ENCODE data around the gene ITPRIP. TPM values are rescaled to one million over a fixed set of nuclear protein-coding genes. Genes with fewer than 3 reads are reported as not detected.

The ITPRIP gene
- polyA plus RNA-seq, 1 donor (not counting 4 experiments of a cell fraction or from before 2014, with no cell fraction given) = 12.1 TPM

DNA sequence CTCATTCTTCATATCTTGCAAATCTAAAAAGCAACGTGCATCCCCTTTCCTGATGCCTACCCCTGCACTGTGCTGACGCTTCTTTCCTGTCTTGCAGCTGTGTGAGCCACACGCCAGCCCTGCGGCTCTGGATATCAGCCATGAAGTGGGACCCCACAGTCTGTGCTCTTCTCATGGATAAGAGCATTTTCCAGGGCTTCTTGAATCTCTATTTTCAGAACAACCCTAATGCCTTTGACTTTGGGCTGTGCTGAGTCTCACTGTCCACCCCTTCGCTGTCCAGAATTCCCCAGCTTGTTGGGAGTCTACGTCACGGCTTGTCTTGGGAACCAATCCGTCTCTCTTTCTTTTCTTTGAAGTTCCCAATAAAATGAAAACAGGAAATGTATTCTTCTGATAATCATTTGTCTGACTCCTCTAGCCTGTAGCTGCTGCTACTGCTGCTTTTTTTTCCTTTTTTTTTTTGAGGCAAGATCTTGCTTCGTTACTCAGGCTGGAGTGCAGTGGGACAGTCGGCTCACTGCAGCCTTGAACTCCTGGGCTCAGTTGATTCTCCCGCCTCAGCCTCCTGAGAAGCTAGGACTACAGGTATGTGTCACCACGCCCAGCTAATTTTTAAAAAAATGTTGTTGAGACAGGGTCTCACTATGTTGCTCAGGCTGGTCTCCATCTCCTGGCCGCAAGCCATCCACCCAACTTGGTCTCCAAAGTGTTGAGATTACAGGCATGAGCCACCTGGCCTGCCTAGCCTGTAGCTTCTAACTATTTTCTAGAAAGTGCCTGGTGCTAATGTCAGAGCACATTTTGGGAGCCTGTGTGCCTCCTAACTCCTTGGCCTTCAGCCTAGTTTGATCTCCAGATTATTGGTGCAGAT lies 39.0 kb downstream of the ITPRIP start:
- Histone ChIP-seq H3K9me1 (ENCODE audit: control insufficient read depth, extremely low read depth, insufficient read depth, low read length) (no peaks in the 10 kb centered on the region), H2AFZ (ENCODE audit: control insufficient read depth, low read length) (no peak overlapping the region), H3K36me3 (ENCODE audit: control insufficient read depth in 2 of 2, extremely low read depth in 1 of 2, insufficient read depth in 2 of 2, low read length in 2 of 2) (peaks cover 2 to 7% of the 10 kb centered on the region in 2 experiments), H3K27ac (ENCODE audit: control insufficient read depth, insufficient read depth, low read length) (no peak overlapping the region), H4K20me1 (ENCODE audit: control insufficient read depth, extremely low read depth, insufficient read depth, low read length) (no peaks in the 10 kb centered on the region), H3K4me3 (ENCODE audit: control insufficient read depth in 2 of 3, extremely low read depth in 1 of 3, insufficient read depth in 2 of 3, low read depth in 1 of 3, low read length in 3 of 3) (no peak overlapping the region), H3K9ac (ENCODE audit: control insufficient read depth, extremely low read depth, insufficient read depth, low read length) (no peak overlapping the region), H3K4me2 (ENCODE audit: control insufficient read depth, extremely low read depth, insufficient read depth, low read depth, low read length) (no peak overlapping the region), H3K79me2 (ENCODE audit: control insufficient read depth, insufficient read depth, low read length) (no peaks in the 10 kb centered on the region), H3K27me3 (ENCODE audit: control insufficient read depth, extremely low read depth, insufficient read depth, low read length) (no peaks in the 10 kb centered on the region), H3K4me1 (ENCODE audit: control insufficient read depth, extremely low read depth, insufficient read depth, low read length) (peaks cover 9% of the 10 kb centered on the region), H3K9me3 (ENCODE audit: control insufficient read depth, low read depth, low read length) (no peaks in the 10 kb centered on the region)
- TF ChIP-seq CTCF (optimal IDR thresholded peaks at IDR 0.05 in 1 of 3, IDR thresholded peaks at IDR 0.05 in 1 of 3, conservative IDR thresholded peaks at IDR 0.05 in 1 of 3; ENCODE audit: extremely low read depth in 1 of 3, insufficient read depth in 2 of 3, low read length in 3 of 3) (no peak), EZH2 (IDR thresholded peaks at IDR 0.05; ENCODE audit: low read length) (no peak)
- DNase-seq (ENCODE audit: low read depth, low spot score) (no peak), FAIRE-seq (no peak)
- dilution Hi-C loops (cut with MboI; ENCODE audit: extremely low pct_ligation_motif_present, low sequenced_read_pairs) = no loop called here

- no peak overlapping the region for H3K27ac ChIP-seq (ENCODE audit: control insufficient read depth, insufficient read depth, low read length)
- TF ChIP-seq CTCF (optimal IDR thresholded peaks at IDR 0.05 in 1 of 3, IDR thresholded peaks at IDR 0.05 in 1 of 3, conservative IDR thresholded peaks at IDR 0.05 in 1 of 3; ENCODE audit: extremely low read depth in 1 of 3, insufficient read depth in 2 of 3, low read length in 3 of 3) (peak; percentile 48 to 55 (median 53)), EZH2 (IDR thresholded peaks at IDR 0.05; ENCODE audit: low read length) (no peak)
- no peak overlapping the region for H2AFZ ChIP-seq (ENCODE audit: control insufficient read depth, low read length)
- no peak overlapping the region for H3K4me3 ChIP-seq (ENCODE audit: control insufficient read depth in 2 of 3, extremely low read depth in 1 of 3, insufficient read depth in 2 of 3, low read depth in 1 of 3, low read length in 3 of 3)
- no peaks in the 10 kb centered on the region for H3K9me3 ChIP-seq (ENCODE audit: control insufficient read depth, low read depth, low read length)
- FAIRE-seq (no peak), DNase-seq (ENCODE audit: low read depth, low spot score) (no peak)
- H3K9ac ChIP-seq (ENCODE audit: control insufficient read depth, extremely low read depth, insufficient read depth, low read length) = no peak overlapping the region
- H3K36me3 ChIP-seq (ENCODE audit: control insufficient read depth in 2 of 2, extremely low read depth in 1 of 2, insufficient read depth in 2 of 2, low read length in 2 of 2) = peaks cover 2 to 7% of the 10 kb centered on the region in 2 experiments
- H3K9me1 ChIP-seq (ENCODE audit: control insufficient read depth, extremely low read depth, insufficient read depth, low read length) = no peaks in the 10 kb centered on the region
- H3K4me1 ChIP-seq (ENCODE audit: control insufficient read depth, extremely low read depth, insufficient read depth, low read length) = peaks cover 13% of the 10 kb centered on the region
- no peaks in the 10 kb centered on the region for H4K20me1 ChIP-seq (ENCODE audit: control insufficient read depth, extremely low read depth, insufficient read depth, low read length)
- no peaks in the 10 kb centered on the region for H3K27me3 ChIP-seq (ENCODE audit: control insufficient read depth, extremely low read depth, insufficient read depth, low read length)
- H3K4me2 ChIP-seq (ENCODE audit: control insufficient read depth, extremely low read depth, insufficient read depth, low read depth, low read length) = no peak overlapping the region
- dilution Hi-C loops (cut with MboI; ENCODE audit: extremely low pct_ligation_motif_present, low sequenced_read_pairs) = no loop called here
- no peaks in the 10 kb centered on the region for H3K79me2 ChIP-seq (ENCODE audit: control insufficient read depth, insufficient read depth, low read length)
Measured at GRCh38 chr10:104297697-104298660, 40.3 kb downstream of the ITPRIP start.
